Sigmoid colon (tissue), 4 donors: Measurements from ENCODE around the gene OXSR1.

Experiments used
- POLR2A ChIP-seq, 2 donors: fragments of 450-650 bp; IDR thresholded peaks; one replicate each; pipeline ENCODE4 v1.6.1; 2016; ENCODE audit warnings: antibody characterized with exemption in 2 of 2, mild to moderate bottlenecking in 2 of 2, moderate library complexity in 2 of 2
- POLR2AphosphoS5 ChIP-seq, 4 donors: sonication (generic); formaldehyde crosslinking; IDR thresholded peaks; one replicate each; pipeline ENCODE4 v1.6.1; 2017; ENCODE audit warnings: antibody characterized with exemption in 4 of 4
- TF ChIP-seq, protein P1 (sequence below), 4 experiments: fragments of 450-650 bp in 3 of 4; fragments of 200-600 bp in 1 of 4; IDR thresholded peaks; one replicate each; pipeline ENCODE4 v1.5.1; 2016 to 2019; ENCODE audit warnings: antibody characterized with exemption in 4 of 4, mild to moderate bottlenecking in 3 of 4, moderate library complexity in 2 of 4

DNA sequence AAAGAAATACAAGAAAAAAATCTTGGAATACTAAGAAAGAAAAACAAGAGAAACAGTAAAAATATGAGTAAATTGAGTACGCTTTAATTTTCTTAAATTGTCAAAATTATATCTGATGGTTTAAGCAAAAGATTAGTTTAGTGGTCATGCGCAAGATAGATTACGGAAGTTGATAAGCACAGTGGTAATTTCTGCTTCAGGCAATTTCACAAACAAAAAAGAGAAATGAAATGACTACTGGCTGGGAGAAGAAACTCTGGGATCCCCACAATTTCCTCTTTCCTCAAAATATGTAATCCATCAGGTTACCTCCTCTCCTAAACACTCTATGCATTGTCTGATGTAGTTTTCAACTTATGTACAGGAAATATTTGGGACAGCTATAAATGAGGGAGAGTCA is 17.9 kb upstream of the OXSR1 start:
- TF ChIP-seq, protein P1, sequence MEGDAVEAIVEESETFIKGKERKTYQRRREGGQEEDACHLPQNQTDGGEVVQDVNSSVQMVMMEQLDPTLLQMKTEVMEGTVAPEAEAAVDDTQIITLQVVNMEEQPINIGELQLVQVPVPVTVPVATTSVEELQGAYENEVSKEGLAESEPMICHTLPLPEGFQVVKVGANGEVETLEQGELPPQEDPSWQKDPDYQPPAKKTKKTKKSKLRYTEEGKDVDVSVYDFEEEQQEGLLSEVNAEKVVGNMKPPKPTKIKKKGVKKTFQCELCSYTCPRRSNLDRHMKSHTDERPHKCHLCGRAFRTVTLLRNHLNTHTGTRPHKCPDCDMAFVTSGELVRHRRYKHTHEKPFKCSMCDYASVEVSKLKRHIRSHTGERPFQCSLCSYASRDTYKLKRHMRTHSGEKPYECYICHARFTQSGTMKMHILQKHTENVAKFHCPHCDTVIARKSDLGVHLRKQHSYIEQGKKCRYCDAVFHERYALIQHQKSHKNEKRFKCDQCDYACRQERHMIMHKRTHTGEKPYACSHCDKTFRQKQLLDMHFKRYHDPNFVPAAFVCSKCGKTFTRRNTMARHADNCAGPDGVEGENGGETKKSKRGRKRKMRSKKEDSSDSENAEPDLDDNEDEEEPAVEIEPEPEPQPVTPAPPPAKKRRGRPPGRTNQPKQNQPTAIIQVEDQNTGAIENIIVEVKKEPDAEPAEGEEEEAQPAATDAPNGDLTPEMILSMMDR (IDR thresholded peaks at IDR 0.05), result no peak
- no peak for TF ChIP-seq POLR2AphosphoS5 (IDR thresholded peaks at IDR 0.05)
- TF ChIP-seq POLR2A (IDR thresholded peaks at IDR 0.05), result no peak
